ENCODE results near the gene NHLRC2. TPM values are rescaled to one million over a fixed set of nuclear protein-coding genes. Genes with fewer than 3 reads are reported as not detected.
"Not testable (repeated sequence)": the region's sequence is repeated elsewhere in the genome, so short reads cannot be mapped to it uniquely, and the experiment has no call there.

Gene NHLRC2
- total and polyA plus RNA-seq, 10 donors = 3.4 to 71.1 (median 47.1) TPM

- Histone ChIP-seq H3K27me3 (replicated peaks in 1 of 7) (no peaks in the 10 kb centered on the region), H3K4me3 (no peak overlapping the region), H3K4me1 (no peaks in the 10 kb centered on the region), H3K36me3 (no peaks in the 10 kb centered on the region), H3K27ac (no peak overlapping the region), H3K9me3 (no peaks in the 10 kb centered on the region)
- TF ChIP-seq POLR2AphosphoS5 (IDR thresholded peaks at IDR 0.05) (no peak), POLR2A (IDR thresholded peaks at IDR 0.05) (no peak), CTCF (IDR thresholded peaks at IDR 0.05 in 8 of 11, conservative IDR thresholded peaks at IDR 0.05 in 3 of 11) (no peak)
- DNase-seq = no peak
- 92 to 96% (median 92%) methylated on average over 4 of the region's 4 CpGs for WGBS, 5 donors
- intact Hi-C loops (cut with DNase I; ENCODE audit: low total_unique reads) = no loop called here
Measured at GRCh38 chr10:113819989-113820388, 34.5 kb upstream of the NHLRC2 start.

- intact Hi-C loops (cut with DNase I; ENCODE audit: low total_unique reads) = no loop called here
- Histone ChIP-seq H3K9me3 (no peaks in the 10 kb centered on the region), H3K4me3 (no peak overlapping the region), H3K36me3 (no peaks in the 10 kb centered on the region), H3K27ac (no peak overlapping the region), H3K4me1 (no peaks in the 10 kb centered on the region), H3K27me3 (replicated peaks in 1 of 7) (no peaks in the 10 kb centered on the region)
- DNase-seq = no peak
- TF ChIP-seq POLR2AphosphoS5 (IDR thresholded peaks at IDR 0.05) (no peak), CTCF (IDR thresholded peaks at IDR 0.05 in 8 of 11, conservative IDR thresholded peaks at IDR 0.05 in 3 of 11) (no peak), POLR2A (IDR thresholded peaks at IDR 0.05) (no peak)
- WGBS, 5 donors = 68 to 86% (median 80%) methylated on average over 8 of the region's 8 CpGs
Measured at GRCh38 chr10:113820507-113820906, 34.0 kb upstream of the NHLRC2 start.

- H3K27me3 ChIP-seq (replicated peaks in 1 of 7); intact Hi-C loops (cut with DNase I; ENCODE audit: low total_unique reads); H3K4me1 ChIP-seq; DNase-seq; H3K9me3 ChIP-seq; H3K27ac ChIP-seq; H3K4me3 ChIP-seq; H3K36me3 ChIP-seq: not testable (repeated sequence)
- WGBS, 5 donors = 55 to 94% (median 79%) methylated on average over 3 of the region's 3 CpGs
Measured at GRCh38 chr10:113821306-113821705, 33.2 kb upstream of the NHLRC2 start.

- no peaks in the 10 kb centered on the region for H3K27me3 ChIP-seq (replicated peaks in 1 of 7)
- no peak overlapping the region for H3K27ac ChIP-seq
- no peaks in the 10 kb centered on the region for H3K9me3 ChIP-seq
- H3K4me3 ChIP-seq = no peak overlapping the region
- H3K4me1 ChIP-seq = no peaks in the 10 kb centered on the region
- DNase-seq = no peak
- intact Hi-C loops (cut with DNase I; ENCODE audit: low total_unique reads) = no loop called here
- H3K36me3 ChIP-seq = no peaks in the 10 kb centered on the region
- no peak for TF ChIP-seq CTCF (IDR thresholded peaks at IDR 0.05 in 8 of 11, conservative IDR thresholded peaks at IDR 0.05 in 3 of 11)
- no peak for TF ChIP-seq POLR2A (IDR thresholded peaks at IDR 0.05)
- no peak for TF ChIP-seq POLR2AphosphoS5 (IDR thresholded peaks at IDR 0.05)
- 95 to 97% (median 96%) methylated on average over 7 of the region's 7 CpGs for WGBS, 5 donors
Measured at GRCh38 chr10:113822174-113822573, 32.3 kb upstream of the NHLRC2 start.

GRCh38 chr10:113823389-113823788 is 31.1 kb upstream of the NHLRC2 start:
- intact Hi-C loops (cut with DNase I; ENCODE audit: low total_unique reads) = no loop called here
- Histone ChIP-seq H3K4me1 (no peaks in the 10 kb centered on the region), H3K36me3 (no peaks in the 10 kb centered on the region), H3K27me3 (replicated peaks in 1 of 7) (no peaks in the 10 kb centered on the region), H3K27ac (no peak overlapping the region), H3K4me3 (no peak overlapping the region), H3K9me3 (peaks cover 0 to 4% (median 0%) of the 10 kb centered on the region in 8 donors)
- no peak for DNase-seq
- no peak for TF ChIP-seq POLR2A (IDR thresholded peaks at IDR 0.05)
- no peak for TF ChIP-seq CTCF (IDR thresholded peaks at IDR 0.05 in 8 of 11, conservative IDR thresholded peaks at IDR 0.05 in 3 of 11)
- TF ChIP-seq POLR2AphosphoS5 (IDR thresholded peaks at IDR 0.05) = no peak
- WGBS, 5 donors = 57 to 72% (median 64%) methylated on average over 4 of the region's 4 CpGs
